HepG2 (cell line): ENCODE data around the gene ADAM8. TPM values are rescaled to one million over a fixed set of nuclear protein-coding genes. Genes with fewer than 3 reads are reported as not detected.

ENCODE experiments used
- AGO1 ChIP-seq: fragments of 200-400 bp; formaldehyde crosslinking; IDR thresholded peaks from 2 replicates; pipeline ENCODE4 v1.6.1; 2017; ENCODE audit warnings: mild to moderate bottlenecking, low read depth, low read length, moderate library complexity; ENCODE audit not compliant: poor library complexity, severe bottlenecking
- ATAD3A ChIP-seq: sonication (generic); formaldehyde crosslinking; IDR thresholded peaks from 2 replicates; pipeline ENCODE4 v1.4.0; 2020; ENCODE audit warnings: missing genetic modification reagents
- BHLHE40 ChIP-seq: IDR thresholded peaks from 2 replicates; pipeline ENCODE4 v1.6.1; 2011; ENCODE audit warnings: low read length, improper control_type of control experiment
- CREM ChIP-seq, 2 experiments: sonication (generic) in 1 of 2; formaldehyde crosslinking in 1 of 2; IDR thresholded peaks; 2 replicates each; pipeline versions ENCODE4 v1.4.0 to v1.6.1; 2016 to 2020; ENCODE audit warnings: antibody characterized with exemption in 1 of 2, mild to moderate bottlenecking in 1 of 2, missing genetic modification reagents in 1 of 2
- HES4 ChIP-seq: sonication (generic); formaldehyde crosslinking; IDR thresholded peaks from 2 replicates; pipeline ENCODE4 v1.9.0; 2021; ENCODE audit warnings: mild to moderate bottlenecking, missing genetic modification reagents, borderline replicate concordance
- HIVEP1 ChIP-seq: sonication (generic); formaldehyde crosslinking; IDR thresholded peaks from 2 replicates; pipeline ENCODE4 v1.4.0; 2020; ENCODE audit warnings: mild to moderate bottlenecking, missing genetic modification reagents
- KDM1A ChIP-seq: IDR thresholded peaks from 2 replicates; pipeline ENCODE4 v1.6.1; 2016; ENCODE audit warnings: missing compliant biosample characterization
- MAZ ChIP-seq, 2 experiments: sonication (generic) in 1 of 2; formaldehyde crosslinking in 1 of 2; IDR thresholded peaks; 2 replicates each; pipeline versions ENCODE4 v1.5.0 to v1.6.1; 2012 to 2020; ENCODE audit warnings: low read depth in 2 of 2, mild to moderate bottlenecking in 2 of 2, borderline replicate concordance in 1 of 2, improper control_type of control experiment in 1 of 2, low read length in 1 of 2, missing genetic modification reagents in 1 of 2, moderate library complexity in 1 of 2
- MLXIP ChIP-seq: sonication (generic); formaldehyde crosslinking; IDR thresholded peaks from 2 replicates; pipeline ENCODE4 v1.9.0; 2021; ENCODE audit warnings: missing genetic modification reagents, borderline replicate concordance
- REXO4 ChIP-seq: sonication (generic); formaldehyde crosslinking; IDR thresholded peaks from 2 replicates; pipeline ENCODE4 v1.8.0; 2022; ENCODE audit warnings: missing genetic modification reagents, mild to moderate bottlenecking, borderline replicate concordance
- RXRA ChIP-seq: sonication (generic); formaldehyde crosslinking; IDR thresholded peaks from 2 replicates; pipeline ENCODE4 v1.5.1; 2020; ENCODE audit warnings: missing genetic modification reagents
- ZBTB43 ChIP-seq: sonication (generic); formaldehyde crosslinking; conservative IDR thresholded peaks from 2 replicates; pipeline ENCODE4 v1.4.0; 2020; ENCODE audit warnings: missing genetic modification reagents
- ZNF180 ChIP-seq: sonication (generic); formaldehyde crosslinking; IDR thresholded peaks from 2 replicates; pipeline ENCODE4 v1.4.0; 2020; ENCODE audit warnings: low read depth, missing genetic modification reagents, borderline replicate concordance
- ZNF225 ChIP-seq: sonication (generic); formaldehyde crosslinking; IDR thresholded peaks from 2 replicates; pipeline ENCODE4 v1.4.0; 2020; ENCODE audit warnings: mild to moderate bottlenecking, missing genetic modification reagents
- ZNF256 ChIP-seq: sonication (generic); formaldehyde crosslinking; conservative IDR thresholded peaks from 2 replicates; pipeline ENCODE4 v1.4.0; 2020; ENCODE audit warnings: missing genetic modification reagents
- ZNF451 ChIP-seq: sonication (generic); formaldehyde crosslinking; IDR thresholded peaks from 2 replicates; pipeline ENCODE4 v1.5.0; 2020; ENCODE audit warnings: mild to moderate bottlenecking, missing genetic modification reagents
- ZNF460 ChIP-seq: sonication (generic); formaldehyde crosslinking; IDR thresholded peaks from 2 replicates; pipeline ENCODE4 v1.5.1; 2020; ENCODE audit warnings: missing genetic modification reagents, mild to moderate bottlenecking, borderline replicate concordance
- polyA plus RNA-seq, 8 experiments: library from polyadenylated mRNA; depleted of rRNA in 3 of 8; stranded (reverse) in 7 of 8; unstranded in 1 of 8; fragments of >200 nt; fragmentation: Illumina TruSeq in 4 of 8; extraction: Trizol in 4 of 8; gene quantifications; 2 replicates each; pipeline versions ENCODE4 v1.2.1 to v1.2.3, GENCODE V29; 2011 to 2016; ENCODE audit warnings: low read depth in 4 of 8, missing spikeins in 1 of 8, mixed read lengths in 1 of 8; ENCODE audit not compliant: insufficient read depth in 1 of 8
- total RNA-seq, 5 experiments: library from RNA; depleted of rRNA; stranded (reverse); fragments of >200 nt; fragmentation: Illumina TruSeq; extraction: Trizol; gene quantifications; 2 replicates each; pipeline ENCODE4 v1.2.3, GENCODE V29; 2016; ENCODE audit warnings: low read depth in 1 of 5
- TF ChIP-seq, protein P1 (sequence below): sonication (generic); formaldehyde crosslinking; IDR thresholded peaks from 2 replicates; pipeline ENCODE4 v1.9.0; 2021; ENCODE audit warnings: missing genetic modification reagents, borderline replicate concordance
- TF ChIP-seq, protein P2 (sequence below): sonication (generic); formaldehyde crosslinking; IDR thresholded peaks from 2 replicates; pipeline ENCODE4 v1.4.0; 2020; ENCODE audit warnings: missing genetic modification reagents, borderline replicate concordance
- TF ChIP-seq, protein P3 (sequence below): sonication (generic); formaldehyde crosslinking; IDR thresholded peaks from 2 replicates; pipeline ENCODE4 v1.5.1; 2020; ENCODE audit warnings: missing genetic modification reagents, mild to moderate bottlenecking, borderline replicate concordance

Gene ADAM8
- total and polyA plus RNA-seq, 2 of the 13 experiments (the other 11 are each of a cell fraction or from before 2014, with no cell fraction given): 0.24 to 0.93 TPM

GRCh38 chr10:133277993-133278576 is 1.4 kb upstream of the ADAM8 start (continued):
- TF ChIP-seq AGO1 (no peak), REXO4 (CRISPR knock-in tag) (no peak), BHLHE40 (peak; percentile 83), KDM1A (CRISPR knock-in tag) (no peak), ZNF256 (CRISPR knock-in tag) (no peak), ZNF225 (CRISPR knock-in tag) (no peak), RXRA (CRISPR knock-in tag) (peak; percentile 79), MLXIP (no peak), ZBTB43 (CRISPR knock-in tag) (0 out of 2 replicates have a peak, but pooled peaks have one; percentile 18), MAZ (IDR thresholded peaks at IDR 0.05; ENCODE audit: borderline replicate concordance, low read depth, low read length) (no peak), MAZ (CRISPR knock-in tag; IDR thresholded peaks at IDR 0.05; ENCODE audit: low read depth) (0 out of 2 replicates have a peak, but pooled peaks have one; percentile 46), ZNF460 (CRISPR knock-in tag) (no peak), ATAD3A (CRISPR knock-in tag) (no peak), HES4 (no peak), HIVEP1 (CRISPR knock-in tag) (no peak), CREM (IDR thresholded peaks at IDR 0.05) (peak; percentile 15; the same call in 1 of the 2 replicates), CREM (CRISPR knock-in tag; IDR thresholded peaks at IDR 0.05) (no peak), ZNF451 (no peak), ZNF180 (no peak)
- TF ChIP-seq, protein P1, sequence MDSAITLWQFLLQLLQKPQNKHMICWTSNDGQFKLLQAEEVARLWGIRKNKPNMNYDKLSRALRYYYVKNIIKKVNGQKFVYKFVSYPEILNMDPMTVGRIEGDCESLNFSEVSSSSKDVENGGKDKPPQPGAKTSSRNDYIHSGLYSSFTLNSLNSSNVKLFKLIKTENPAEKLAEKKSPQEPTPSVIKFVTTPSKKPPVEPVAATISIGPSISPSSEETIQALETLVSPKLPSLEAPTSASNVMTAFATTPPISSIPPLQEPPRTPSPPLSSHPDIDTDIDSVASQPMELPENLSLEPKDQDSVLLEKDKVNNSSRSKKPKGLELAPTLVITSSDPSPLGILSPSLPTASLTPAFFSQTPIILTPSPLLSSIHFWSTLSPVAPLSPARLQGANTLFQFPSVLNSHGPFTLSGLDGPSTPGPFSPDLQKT (CRISPR knock-in tag): no peak
- TF ChIP-seq, protein P2, sequence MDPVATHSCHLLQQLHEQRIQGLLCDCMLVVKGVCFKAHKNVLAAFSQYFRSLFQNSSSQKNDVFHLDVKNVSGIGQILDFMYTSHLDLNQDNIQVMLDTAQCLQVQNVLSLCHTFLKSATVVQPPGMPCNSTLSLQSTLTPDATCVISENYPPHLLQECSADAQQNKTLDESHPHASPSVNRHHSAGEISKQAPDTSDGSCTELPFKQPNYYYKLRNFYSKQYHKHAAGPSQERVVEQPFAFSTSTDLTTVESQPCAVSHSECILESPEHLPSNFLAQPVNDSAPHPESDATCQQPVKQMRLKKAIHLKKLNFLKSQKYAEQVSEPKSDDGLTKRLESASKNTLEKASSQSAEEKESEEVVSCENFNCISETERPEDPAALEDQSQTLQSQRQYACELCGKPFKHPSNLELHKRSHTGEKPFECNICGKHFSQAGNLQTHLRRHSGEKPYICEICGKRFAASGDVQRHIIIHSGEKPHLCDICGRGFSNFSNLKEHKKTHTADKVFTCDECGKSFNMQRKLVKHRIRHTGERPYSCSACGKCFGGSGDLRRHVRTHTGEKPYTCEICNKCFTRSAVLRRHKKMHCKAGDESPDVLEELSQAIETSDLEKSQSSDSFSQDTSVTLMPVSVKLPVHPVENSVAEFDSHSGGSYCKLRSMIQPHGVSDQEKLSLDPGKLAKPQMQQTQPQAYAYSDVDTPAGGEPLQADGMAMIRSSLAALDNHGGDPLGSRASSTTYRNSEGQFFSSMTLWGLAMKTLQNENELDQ (CRISPR knock-in tag): no peak
- TF ChIP-seq, protein P3, sequence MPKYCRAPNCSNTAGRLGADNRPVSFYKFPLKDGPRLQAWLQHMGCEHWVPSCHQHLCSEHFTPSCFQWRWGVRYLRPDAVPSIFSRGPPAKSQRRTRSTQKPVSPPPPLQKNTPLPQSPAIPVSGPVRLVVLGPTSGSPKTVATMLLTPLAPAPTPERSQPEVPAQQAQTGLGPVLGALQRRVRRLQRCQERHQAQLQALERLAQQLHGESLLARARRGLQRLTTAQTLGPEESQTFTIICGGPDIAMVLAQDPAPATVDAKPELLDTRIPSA (CRISPR knock-in tag): no peak
